CD4-positive, alpha-beta T cell treated with Interleukin-17A for 4 hours (primary cell): Measurements from ENCODE around the gene KRTAP15-1.

Source experiments
- DNase-seq: peaks from one replicate; pipeline ENCODE4 v3.0.0-alpha.2; 2020; ENCODE audit warnings: mixed read lengths

Gene KRTAP15-1, protein sequence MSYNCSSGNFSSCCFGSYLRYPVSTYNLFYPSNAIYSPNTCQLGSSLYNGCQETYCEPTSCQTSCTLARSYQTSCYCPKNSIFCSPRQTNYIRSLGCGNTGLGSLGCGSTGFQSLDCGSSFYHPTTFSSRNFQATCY

DNA sequence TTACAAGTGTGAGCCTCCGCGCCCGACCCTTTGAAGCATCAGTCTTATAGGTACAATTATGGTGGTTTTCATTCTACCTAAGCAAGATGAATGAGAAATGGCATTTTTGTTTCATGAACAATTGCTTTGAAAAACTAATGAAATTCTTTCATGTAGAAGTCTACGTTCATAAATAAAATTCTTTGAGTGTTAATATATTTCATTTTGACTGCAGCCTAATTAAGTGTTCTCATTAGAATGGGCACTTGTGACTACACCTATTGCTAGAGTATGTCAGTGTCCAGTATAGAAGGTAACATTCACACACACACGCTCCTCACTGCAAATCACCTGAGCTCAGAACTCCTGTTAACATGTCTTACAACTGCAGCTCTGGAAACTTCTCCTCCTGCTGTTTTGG lies at the start of gene KRTAP15-1:
KRTAP15-1 (plus strand) TSS at position 301 of the 400 bp plus-strand sequence; CDS start at position 354, 53 bp downstream.
- DNase-seq = no peak

DNA sequence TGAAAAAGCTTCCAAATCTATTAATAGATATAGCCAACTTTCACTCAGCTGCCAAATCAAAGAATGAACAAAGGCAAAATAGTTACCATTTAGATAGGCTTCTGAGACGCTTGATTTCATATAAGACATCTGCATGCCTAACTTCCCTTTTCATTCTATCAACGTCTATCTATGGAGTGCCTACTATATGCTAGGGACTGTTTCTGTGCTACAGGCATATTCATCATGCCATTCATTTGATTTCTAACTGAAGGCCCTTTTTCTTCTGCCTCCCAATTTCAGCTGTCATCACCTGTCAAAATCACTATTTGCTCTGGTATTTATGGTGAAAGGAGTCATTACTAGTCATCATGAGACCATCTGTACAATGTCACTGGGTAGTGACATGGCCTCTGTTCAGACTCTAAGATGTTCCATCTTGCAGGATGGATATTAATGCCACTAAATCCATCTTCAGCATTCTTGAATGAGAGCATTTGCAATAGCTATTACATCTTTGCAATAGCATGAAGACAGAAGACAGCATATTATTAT lies 48.5 kb upstream of the KRTAP15-1 start:
- no peak for DNase-seq

DNA sequence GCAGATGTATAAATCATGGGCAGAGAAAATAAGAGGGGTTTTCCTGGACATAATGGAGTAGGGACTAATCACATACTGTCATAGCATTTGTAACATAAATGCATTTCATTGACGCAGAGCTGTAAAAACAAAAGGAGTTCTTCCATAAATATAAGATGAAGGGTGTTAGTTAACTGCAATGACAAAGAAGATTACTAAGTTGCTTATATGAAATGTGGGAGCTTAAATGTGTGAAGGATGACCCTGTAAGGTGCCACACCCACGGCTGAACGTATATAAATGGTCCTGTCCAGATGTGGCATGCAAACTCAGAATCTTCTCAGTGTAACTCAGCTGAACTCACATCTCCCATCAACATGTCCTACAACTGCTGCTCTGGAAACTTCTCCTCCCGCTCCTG lies 44.3 kb upstream of the KRTAP15-1 start, which contains the start of gene KRTAP13-1:
KRTAP13-1 (plus strand) TSS at position 301 of the 400 bp plus-strand sequence; CDS start at position 357, 56 bp downstream.
- DNase-seq = no peak

DNA sequence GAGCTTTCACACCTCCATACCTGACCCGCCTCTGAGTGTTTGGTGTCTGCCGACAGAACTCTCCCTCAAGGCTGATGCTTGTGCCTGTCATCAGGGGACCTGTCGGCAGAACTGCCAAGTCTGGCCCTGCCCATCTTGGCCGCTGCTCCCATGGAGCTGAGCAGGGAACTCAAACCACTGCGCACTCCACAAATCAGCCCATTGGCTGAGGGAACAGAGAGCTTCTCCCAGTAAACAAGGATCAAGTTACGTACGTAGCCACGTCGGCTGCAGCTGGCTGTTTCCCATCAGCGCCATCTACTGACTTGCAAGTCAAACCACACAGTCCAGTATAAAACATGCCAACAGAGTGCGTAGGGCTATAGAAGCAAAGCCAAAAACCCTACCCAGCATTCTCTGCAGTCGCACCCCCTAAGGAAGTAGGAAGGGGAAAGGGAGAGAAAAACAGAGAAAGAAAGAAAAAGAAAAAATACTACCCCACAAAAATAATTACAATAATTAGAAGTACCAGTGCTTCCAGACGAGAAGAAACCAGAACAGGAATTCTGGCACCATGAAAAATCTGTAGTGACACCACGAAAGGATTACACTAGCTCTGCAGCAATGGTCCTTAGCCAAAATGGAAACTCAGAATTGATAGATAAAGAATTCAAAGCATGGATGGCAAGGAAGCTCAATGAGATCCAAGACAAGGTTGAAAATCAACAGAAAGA lies 31.1 kb upstream of the KRTAP15-1 start:
- DNase-seq = no peak

DNA sequence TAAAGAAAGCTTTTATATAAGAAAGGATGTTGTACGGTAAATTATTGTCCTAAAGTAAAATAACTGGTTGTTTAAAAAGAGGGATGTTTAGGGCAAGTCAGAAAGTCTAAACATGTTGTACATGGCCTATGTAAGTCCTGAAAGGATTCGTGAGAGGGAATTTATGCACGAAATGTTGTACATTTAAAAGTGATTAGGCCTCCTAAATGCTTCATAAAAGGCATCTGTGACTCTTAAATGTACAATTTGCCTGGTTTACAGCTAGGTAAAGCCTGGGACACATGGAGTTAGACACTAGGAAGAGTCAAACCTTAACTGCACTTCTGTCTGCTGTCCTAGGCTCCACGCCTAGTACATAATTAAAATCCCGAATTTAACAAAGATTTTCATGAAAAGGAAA lies 24.1 kb upstream of the KRTAP15-1 start:
- DNase-seq = no peak

DNA sequence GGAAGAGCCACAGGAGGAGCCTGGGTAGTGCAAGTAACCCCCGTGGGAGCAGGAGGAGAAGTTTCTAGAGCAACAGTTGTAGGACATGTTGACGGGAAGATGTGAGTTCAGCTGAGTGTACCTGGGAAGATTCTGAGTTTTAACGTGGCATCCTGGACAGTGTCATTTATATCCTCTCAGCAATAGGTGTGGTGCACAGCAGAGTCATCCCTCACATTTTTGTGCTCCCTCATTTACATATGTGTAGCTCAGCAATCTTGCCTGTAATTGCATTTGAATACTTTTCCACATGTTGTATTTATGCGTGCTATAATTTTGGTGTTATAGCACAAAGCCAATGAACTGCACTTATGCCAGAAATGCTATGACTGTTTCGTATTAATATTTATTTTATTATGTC lies 14.2 kb upstream of the KRTAP15-1 start, which contains the start of gene KRTAP13-3:
KRTAP13-3 (minus strand) TSS at position 101 of the 400 bp plus-strand sequence; CDS start at position 87, 14 bp downstream.
- DNase-seq = no peak

DNA sequence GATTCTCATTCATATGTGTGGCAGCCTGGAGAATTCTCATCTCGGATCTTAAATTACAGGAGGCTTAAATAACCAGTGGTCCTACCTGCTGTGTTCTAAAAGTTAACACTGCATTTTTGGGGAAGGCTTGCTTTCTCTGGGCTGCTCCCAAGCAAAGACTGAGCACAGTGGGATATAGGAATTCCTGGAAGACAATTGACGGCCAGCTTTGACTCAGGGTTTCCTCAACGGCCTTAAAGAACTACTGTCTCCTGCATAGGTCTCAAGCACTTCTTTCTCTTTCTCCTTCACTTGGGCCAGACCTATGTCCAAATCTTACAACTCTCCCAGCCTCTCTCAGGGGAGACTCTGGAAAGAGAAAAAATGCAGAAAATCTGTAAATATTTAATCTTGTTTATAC lies 13.3 kb upstream of the KRTAP15-1 start:
- no peak for DNase-seq

DNA sequence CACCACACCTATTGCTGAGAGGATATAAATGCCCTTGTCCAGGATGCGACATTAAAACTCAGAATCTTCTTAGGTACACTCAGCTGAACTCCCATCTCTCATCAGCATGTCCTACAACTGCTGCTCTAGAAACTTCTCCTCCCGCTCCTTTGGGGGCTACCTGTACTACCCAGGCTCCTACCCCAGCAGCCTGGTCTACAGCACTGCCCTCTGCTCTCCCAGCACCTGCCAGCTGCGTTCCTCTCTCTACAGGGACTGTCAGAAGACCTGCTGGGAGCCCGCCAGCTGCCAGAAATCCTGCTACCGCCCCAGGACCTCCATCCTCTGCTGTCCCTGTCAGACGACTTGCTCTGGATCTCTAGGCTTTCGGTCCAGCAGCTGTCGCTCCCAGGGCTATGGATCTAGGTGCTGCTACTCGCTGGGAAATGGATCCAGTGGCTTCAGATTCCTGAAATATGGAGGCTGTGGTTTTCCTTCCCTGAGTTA lies 9.9 kb upstream of the KRTAP15-1 start, which contains the start of gene KRTAP13-4:
KRTAP13-4 (plus strand) TSS at position 51 of the 486 bp plus-strand sequence; CDS start at position 107, 56 bp downstream.
- DNase-seq = no peak

DNA sequence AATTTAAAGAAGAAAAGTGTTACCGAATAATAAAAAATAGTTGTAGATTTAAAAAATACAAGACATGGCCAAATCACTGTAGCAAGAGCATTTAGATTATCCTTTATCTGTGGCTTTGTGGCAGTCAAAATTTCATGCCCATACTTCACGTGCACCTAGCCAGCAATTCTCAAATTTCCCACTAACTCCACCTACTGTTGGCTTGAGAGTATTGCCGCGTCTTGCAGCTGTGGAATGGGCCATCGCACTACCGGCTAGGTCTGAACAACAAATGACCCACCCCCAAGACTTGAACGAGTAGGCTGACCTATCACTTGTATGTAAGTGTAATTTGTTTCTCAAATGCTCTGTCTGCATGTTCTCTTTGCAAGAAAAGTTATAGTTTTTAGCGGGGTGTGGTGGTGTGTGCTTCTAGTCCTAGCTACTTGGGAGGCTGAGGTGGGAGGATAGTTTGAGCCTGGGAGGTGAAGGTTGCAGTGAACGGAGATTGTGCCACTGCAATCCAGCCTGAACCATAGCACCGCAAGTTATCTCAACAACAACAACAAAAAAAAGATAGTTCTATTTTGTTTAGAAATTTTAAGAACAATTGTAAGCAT lies 5.9 kb upstream of the KRTAP15-1 start:
- peak; percentile 2 for DNase-seq

DNA sequence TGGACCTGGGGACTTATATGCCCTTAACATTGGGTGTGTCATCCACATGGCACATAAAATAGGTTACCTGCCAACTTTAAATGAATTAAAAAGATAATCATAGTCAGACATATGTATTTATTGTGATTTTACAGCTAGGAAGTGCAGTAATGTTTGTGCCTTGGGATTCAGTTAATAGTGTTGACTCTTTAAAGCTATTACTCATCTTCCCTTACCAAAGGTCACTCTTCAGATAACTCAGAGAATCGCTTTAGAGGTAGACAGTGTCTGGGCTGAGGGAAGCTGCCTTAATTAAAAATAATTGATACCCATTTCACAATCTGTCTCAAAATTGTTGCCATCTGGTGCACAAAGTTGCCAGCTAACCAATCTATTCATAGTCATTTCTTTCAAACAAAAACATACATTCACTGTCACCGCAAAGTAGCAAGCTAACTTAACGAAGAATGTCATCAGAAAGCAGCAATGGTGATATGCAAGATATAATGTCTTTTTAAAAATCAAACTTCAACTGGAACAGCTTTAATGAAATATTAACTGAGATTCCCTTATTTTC lies 3.0 kb upstream of the KRTAP15-1 start:
- no peak for DNase-seq

DNA sequence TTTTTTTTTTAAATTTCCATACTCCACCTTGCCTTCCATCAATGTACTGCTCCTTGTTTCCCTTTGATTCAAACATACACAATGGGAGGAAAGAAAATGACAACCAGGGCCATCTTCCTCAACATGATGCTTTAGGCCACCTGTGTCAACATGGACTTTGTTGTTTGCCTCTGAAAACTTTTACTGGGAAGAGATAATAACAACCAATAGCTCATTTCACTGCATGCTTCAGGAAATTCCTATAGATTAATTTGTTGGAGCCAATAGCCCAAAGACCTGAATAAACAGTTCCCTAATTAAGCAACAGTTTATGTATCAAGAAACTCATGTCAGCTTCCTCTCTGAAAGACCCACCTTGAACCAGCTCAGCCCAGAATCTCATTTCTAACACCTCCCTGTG lies 3.2 kb downstream of the KRTAP15-1 start:
- DNase-seq = no peak

DNA sequence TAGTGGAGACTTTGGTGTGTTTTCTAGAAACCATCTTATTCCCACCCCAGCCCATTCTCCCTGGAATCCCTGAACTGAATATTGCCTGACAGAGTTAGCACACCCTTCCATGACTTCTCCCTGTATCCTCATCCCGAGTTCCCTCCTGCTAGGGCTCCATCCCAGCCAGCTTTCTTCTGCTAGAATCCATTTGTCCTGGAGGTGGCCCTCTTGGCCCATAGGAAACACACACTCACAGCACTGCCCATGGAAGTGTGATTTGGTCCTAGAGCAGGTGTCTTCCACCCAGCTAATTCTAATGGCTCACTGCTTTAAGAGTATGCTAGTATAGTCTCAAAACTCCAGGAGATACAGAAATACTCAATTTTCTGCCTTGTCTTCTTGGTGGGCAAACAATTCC lies 4.1 kb downstream of the KRTAP15-1 start:
- DNase-seq = no peak

DNA sequence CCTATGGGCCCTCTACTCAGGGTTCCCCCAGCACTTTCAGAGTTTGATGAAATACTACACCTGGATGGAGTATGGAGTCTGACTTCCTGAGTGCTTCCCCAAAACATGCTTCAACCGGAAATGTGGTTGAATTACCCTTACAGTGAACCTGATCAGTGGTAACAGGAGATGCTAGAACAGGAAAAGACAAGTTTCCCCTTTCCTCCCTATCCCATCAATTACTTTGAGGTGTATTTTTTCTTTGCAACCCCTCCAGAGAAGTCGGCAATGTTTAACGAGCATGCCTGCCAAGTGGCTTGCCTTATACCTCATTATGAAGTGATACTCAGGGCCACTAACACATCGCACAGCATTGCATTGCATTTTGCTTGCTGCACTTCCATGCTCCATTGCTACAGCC lies 7.0 kb downstream of the KRTAP15-1 start:
- no peak for DNase-seq

DNA sequence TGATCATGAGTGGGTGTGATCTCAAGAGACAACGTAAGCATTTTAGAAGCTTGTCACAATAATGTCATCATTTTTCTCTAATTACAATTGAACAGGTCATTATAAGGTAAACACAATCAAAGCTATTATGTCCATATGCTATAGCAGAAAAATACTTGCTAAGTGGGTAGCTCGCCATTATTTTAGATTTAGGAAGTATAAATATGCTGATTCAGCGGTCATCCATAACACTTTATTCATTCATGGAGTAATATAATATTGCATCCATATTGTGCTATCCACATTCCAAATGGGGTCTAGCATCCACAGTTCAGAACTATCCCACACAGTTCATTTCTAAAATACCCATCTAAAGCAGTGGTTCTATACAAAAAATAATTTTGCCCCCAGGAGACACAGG lies 8.4 kb downstream of the KRTAP15-1 start:
- no peak for DNase-seq

DNA sequence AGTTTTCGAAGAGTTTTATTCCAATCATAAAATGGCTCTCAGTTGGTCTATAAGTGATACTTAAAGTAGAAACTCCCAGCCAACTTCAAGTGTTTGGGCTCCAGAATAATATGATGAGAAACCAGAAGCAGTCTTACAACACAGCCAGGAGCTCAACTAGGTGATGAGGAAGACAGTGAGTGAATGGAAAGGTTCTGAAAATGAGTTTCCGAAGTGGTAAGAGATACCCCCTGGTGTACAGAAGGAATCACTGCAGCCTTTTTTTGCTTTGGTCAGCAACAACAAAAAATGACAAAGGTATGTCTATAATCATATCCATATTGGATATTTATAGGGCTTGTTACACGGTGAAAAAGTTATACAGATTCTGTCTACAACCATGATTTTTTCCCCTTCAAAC lies 23.6 kb downstream of the KRTAP15-1 start:
- no peak for DNase-seq

DNA sequence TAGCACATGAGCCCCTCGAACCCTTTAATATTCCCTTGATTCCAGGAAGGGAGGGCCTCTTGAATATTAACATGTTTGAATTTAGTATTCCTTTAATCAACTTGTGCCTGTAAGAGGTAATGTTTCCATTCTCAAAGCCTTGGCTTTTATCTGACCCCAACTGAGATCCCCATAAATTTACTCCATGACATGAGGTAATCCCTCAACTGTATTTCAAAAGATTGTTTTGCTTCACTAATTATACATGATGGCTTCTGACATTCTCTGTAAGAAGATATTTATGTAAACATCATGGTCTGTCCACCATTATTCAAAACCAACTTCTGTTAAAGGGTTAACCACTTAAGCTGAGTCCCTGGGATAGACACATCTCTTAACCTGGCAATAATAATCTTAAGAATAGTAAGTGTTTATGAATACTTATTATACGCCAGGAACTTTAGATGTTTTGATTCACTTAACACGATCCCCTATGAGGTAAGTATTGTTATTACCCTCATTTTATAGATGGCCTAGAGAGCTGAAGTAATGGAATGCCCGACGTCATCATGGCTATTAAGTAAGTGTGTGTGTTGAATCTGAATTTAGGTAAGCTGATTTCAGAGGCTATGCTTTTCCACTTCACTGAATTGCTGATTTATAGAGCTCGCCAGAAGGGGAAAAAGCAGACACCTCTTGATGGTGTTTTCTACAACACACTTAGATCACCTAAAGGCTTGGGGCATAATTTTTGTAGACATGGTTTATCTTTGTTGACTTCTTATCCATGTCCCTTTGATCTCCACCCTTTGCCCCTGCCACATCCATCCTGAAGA lies 29.0 kb downstream of the KRTAP15-1 start:
- DNase-seq = no peak

DNA sequence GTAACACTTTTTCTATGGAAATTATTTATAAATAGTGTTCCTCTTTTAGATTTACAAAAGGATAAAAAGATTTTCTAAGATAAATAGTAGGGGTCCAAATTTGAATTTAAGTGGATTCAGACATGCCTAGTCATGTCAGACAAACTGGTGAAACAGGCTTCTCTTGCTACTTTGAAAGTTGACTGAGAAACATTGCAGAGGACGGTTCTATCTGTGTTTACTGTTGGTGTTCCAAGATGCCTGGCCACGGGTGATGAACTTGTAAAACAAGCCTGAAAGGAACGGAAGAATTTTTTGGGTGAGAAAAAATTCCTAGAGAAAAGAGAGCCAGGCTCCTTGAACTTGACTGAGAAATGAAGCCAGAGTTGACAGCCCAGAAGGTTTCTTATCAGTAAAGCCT lies 37.9 kb downstream of the KRTAP15-1 start:
- DNase-seq = no peak

DNA sequence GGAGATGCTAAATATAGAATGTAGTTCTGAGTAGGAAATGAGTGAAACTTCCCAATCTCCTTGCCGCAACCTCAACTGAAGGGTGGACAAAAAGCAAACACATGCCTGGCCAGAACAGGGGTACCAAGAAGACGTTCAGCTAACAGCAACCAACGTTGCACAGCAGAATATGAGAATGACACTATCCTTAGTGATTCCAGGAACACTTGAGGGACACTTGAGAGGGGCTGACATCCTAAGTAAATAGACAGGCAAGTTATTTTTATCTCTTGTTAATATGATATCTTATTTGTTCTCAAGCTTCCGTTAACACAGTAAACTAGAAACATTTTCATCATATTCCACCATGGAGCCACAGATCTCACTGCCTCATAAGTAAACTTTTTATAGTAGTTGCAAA lies 39.2 kb downstream of the KRTAP15-1 start:
- DNase-seq = no peak

DNA sequence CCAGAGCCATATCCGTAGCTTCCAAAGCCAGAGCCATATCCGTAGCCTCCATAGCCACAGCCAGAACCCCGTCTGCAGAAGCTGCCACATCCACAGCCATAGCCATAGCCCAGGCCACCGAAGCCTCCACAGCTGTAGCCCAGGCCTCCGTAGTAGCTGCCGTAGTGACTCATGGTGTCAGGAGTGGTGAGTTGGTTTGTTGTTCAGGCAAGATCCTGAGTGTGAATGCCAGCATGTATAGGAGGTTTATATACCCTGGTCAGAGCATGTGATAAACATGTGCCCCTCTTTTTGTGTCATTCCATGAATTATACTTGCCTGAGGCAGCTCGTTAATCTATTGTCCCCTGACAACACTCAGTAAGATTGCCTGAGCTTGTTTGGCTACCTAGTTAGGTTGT lies 40.1 kb downstream of the KRTAP15-1 start, which contains the start of gene KRTAP19-1:
KRTAP19-1 (minus strand) TSS at position 223 of the 400 bp plus-strand sequence; CDS start at position 173, 50 bp downstream.
- no peak for DNase-seq

DNA sequence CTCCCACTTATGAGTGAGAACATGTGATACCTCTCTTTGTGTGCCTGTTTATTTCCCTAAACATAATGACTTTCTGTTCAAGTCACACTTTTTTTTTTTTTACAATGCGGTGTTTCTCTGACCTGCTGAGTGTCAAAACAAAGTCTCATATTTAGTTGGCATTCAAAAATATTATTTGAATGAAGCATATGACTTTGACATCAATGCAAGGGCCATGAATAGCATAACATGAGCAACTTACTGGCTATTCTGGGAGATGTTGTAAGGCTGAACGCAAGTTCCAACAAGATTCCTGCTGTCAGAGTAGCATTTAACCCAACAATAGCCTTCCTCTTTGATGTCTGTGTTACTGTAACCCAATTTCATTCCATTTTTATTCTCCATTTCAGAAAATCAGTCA lies 42.1 kb downstream of the KRTAP15-1 start:
- no peak for DNase-seq

DNA sequence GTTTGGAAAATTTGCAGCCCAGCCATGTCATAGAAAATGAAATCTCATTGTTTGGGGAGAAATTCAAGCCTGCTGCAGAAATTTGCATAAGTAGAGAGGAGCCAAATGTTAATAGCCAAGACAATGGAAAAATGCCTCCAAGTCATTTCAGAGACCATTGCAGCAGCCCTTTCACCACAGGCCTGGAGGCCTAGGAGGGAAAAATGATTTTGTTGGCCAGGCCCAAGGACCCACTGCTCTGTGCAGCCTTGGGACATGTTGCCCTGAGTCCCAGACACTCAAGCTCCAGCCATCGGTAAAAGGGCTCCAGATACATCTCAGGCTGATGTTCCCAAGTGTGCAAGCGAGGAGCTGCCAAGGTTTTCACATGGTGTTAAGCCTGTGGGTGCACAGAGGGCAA lies 46.1 kb downstream of the KRTAP15-1 start:
- DNase-seq = no peak

DNA sequence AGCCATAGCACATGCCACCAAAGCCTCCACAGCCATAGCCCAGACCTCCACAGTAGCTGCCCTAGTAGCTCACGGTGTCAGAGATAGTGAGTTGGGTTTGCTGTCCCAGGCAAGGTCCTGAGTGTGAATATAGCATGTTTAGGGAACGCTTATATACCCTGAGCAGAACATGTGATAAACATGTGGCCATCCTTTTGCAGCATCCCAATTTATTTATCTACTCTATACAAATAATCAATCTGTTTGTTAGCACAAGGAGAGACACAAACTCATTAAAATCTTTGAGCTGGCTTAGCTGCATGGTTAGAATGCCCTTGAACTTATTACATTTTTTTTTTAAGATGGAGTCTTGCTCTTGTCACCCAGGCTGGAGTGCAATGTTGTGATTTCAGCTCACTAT lies 47.3 kb downstream of the KRTAP15-1 start, which contains the start of gene KRTAP19-2:
KRTAP19-2 (minus strand) TSS at position 101 of the 400 bp plus-strand sequence; CDS start at position 13, 88 bp downstream.
- no peak for DNase-seq
